ENCODE measurements around the gene CCDC73.

GRCh38 chr11:32817852-32818183 lies 23.4 kb upstream of the CCDC73 start:
- TF ChIP-seq CTCF (IDR thresholded peaks at IDR 0.05) (no peak), POLR2A (IDR thresholded peaks at IDR 0.05) (no peak)

Measured in uterus (tissue), 2 donors.